Testis (tissue), 2 donors: ENCODE measurements around the gene POLE.

Experiments used
- CTCF ChIP-seq, 3 experiments: fragments of 450-650 bp in 2 of 3; fragments of 200-600 bp in 1 of 3; sonication (generic) in 1 of 3; IDR thresholded peaks; one replicate each; pipeline ENCODE4 v1.5.1; 2016 to 2019; ENCODE audit warnings: antibody characterized with exemption in 3 of 3, mild to moderate bottlenecking in 2 of 3, moderate library complexity in 1 of 3
- POLR2A ChIP-seq: fragments of 450-650 bp; IDR thresholded peaks from one replicate; pipeline ENCODE4 v1.6.1; 2017; ENCODE audit warnings: antibody characterized with exemption, mild to moderate bottlenecking, moderate library complexity

- TF ChIP-seq CTCF (IDR thresholded peaks at IDR 0.05) (no peak), POLR2A (no peak)
These were observed 38.4 kb downstream of the POLE start for GRCh38 chr12:132648616-132649225.
